Central memory CD8-positive, alpha-beta T cell (primary cell): Measurements from ENCODE around the gene AGXT.

Source experiments
- ATAC-seq: fragments of 150-1000 bp; cut with Tn5 transposase; replicated peaks from 2 replicates; pipeline ENCODE4 v1.10.0; 2022; ENCODE audit warnings: mild to moderate bottlenecking, moderate FRiP score, moderate number of reproducible peaks; ENCODE audit not compliant: poor library complexity, severe bottlenecking; ENCODE audit errors: extremely low read depth
- DNase-seq, 2 donors: peaks; one replicate each; pipeline ENCODE4 v3.0.0; 2021; ENCODE audit warnings: low spot score in 2 of 2
- H3K27ac Mint-ChIP-seq: one replicate; pipeline ENCODE4 v1.8.0; 2022; ENCODE audit warnings: low read depth, mild to moderate bottlenecking, moderate library complexity, mixed read lengths
- H3K27me3 Mint-ChIP-seq: one replicate; pipeline ENCODE4 v1.8.0; 2022; ENCODE audit warnings: mixed read lengths
- H3K36me3 Mint-ChIP-seq: one replicate; pipeline ENCODE4 v1.8.0; 2022; ENCODE audit warnings: mild to moderate bottlenecking, moderate library complexity, mixed read lengths; ENCODE audit not compliant: insufficient read depth
- H3K4me1 Mint-ChIP-seq: one replicate; pipeline ENCODE4 v1.8.0; 2022; ENCODE audit warnings: mixed read lengths
- H3K4me3 Mint-ChIP-seq: one replicate; pipeline ENCODE4 v1.8.0; 2022; ENCODE audit warnings: mild to moderate bottlenecking, moderate library complexity, mixed read lengths
- H3K9me3 Mint-ChIP-seq: one replicate; pipeline ENCODE4 v1.8.0; 2022; ENCODE audit warnings: mixed read lengths

Gene AGXT

DNA sequence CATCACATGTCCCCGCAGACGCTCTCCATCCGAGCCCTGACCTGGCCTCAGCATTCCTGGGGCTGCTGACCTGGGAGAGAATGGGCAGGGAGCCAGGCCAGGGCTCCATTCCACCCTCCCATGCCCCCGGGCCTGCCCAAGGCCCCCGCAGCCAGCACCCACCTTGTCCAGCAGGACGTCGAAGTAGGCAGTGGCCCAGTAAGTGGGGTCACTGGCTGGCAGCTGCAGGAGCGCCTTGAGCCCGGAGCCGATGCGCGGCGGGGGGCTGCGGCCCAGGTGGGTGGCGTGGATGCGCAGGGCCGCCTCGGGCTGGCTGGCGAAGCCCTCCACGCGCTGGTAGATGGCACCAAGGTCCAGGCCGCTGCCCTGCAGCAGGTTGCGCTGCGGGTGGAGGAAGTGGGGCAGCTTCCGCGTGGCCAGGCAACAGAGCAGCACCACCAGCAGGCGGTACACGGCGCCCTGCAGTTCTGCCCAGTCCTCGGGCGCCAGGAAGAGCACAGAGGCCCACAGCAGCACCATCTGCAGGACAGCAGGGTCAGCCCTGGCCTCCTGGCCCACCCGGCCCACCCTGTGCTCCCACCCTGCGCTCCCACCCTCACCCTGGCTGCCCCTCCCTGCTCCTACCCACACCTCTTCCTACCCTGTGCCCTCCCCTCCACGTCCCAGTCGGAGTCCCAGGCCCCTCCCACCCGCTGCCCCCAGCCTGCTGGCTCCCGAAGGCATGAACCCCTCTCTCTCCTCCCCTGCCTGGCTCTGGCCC lies 19.7 kb downstream of the AGXT start:
- Mint-ChIP-seq H3K4me1 (no peaks in the 10 kb centered on the region), H3K4me3 (no peak overlapping the region), H3K9me3 (no peaks in the 10 kb centered on the region), H3K27ac (no peak overlapping the region), H3K36me3 (no peaks in the 10 kb centered on the region), H3K27me3 (no peaks in the 10 kb centered on the region)
- ATAC-seq: no peak
- DNase-seq: no peak

DNA sequence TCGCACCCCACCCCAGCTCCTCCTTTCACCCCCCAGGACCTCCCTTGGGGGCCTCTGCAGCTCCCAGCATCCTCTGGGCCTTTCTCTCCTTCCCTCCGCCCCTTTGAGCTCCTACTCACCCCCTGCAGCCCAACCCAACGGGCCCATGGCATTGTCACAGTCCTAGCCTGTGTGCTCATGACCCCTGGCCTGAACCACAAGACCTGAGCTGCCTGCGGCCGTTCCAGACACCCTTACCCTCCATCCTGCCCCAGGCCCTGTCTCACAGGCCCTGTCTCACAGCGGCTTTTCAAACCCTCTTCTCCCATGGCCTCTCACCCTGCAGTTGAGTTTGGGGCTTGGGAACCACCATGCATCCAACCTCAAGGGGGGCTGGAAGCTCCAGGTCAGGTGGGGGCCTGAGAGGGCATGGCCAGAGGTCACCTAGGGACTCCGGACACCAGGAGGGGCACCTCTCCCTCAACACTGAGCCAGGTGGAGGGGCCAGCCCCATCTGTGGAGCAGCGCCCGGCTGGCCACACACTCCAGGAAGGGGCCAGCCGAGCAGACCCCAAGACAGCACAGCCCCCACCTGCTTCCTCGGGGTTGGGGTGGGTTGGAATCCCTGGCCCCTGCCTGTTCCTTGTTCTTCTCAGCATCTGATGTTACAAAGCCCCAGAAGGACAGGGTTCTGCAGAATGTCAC lies 20.4 kb downstream of the AGXT start:
- Mint-ChIP-seq H3K27ac (no peak overlapping the region), H3K27me3 (no peaks in the 10 kb centered on the region), H3K4me1 (no peaks in the 10 kb centered on the region), H3K9me3 (no peaks in the 10 kb centered on the region), H3K36me3 (no peaks in the 10 kb centered on the region), H3K4me3 (no peak overlapping the region)
- ATAC-seq (no peak), DNase-seq (no peak)

DNA sequence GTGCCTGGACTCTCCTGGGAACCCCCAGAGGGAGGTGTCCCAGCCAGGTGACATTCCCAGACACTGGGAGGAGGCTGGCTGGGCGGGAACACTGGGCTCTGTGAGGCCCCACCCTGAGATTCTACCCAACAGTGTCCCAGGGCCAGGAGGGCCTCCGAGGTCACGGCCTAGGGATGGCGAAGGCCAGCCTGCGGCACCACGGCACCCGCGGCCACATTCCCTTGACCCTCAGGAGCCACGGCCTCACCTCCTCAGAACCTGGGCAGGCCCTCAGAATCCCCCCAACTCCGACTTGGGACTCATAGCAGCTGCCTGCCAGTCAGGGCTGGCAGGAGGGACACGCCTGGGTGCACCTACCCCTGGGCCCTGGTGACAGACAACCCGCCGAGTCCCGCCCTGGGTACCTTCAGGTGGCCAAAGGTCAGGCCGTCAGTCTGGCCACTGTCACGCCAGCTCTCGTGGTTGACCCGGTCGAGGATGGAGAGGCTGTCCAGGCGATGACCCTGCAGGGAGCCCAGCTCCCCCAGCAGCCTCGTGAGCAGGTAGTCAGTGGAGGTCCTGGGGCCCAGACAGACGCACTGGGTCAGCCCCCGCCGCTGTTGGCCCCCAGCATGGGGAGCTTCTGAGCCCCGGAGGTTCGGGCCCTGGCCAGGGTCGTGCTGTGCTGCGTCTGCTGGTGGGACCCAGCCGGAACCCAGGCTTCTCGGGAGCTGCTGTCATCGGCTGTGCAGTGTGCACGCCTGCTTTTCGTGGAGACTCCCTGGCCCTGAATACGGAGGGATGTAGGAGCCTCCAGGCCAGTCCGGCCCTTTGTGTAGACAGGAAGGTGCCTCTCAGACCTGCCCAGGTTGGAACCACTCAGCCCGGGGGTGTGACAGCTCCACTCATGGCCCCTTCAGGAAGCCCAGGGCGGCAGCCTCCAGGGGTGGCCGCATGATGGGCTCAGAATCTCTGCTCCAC lies 21.3 kb downstream of the AGXT start:
- Mint-ChIP-seq H3K4me3 (no peak overlapping the region), H3K9me3 (no peaks in the 10 kb centered on the region), H3K36me3 (no peaks in the 10 kb centered on the region), H3K27ac (no peak overlapping the region), H3K27me3 (no peaks in the 10 kb centered on the region), H3K4me1 (no peaks in the 10 kb centered on the region)
- no peak for DNase-seq
- ATAC-seq: no peak

DNA sequence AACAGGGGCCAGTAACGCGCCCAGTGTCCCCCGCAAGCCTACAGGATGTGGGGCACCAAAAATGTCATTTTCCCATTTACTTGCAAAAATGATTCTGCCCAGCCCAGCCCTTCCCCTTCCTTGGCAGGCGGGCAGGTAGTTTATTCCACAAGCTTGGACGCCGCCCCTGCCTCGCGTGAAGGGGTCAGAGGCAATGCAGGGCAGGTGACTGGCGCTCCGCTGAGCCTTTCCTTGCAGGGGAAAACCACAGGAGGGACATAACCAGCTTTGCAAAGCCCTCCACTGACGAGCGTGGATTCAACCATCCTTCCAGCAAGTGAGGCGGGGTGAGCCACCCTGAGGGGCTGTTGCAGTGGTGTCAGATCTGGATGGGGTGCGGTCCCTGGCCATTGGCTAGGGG lies 22.1 kb downstream of the AGXT start:
- H3K27ac Mint-ChIP-seq: no peak overlapping the region
- no peaks in the 10 kb centered on the region for H3K4me1 Mint-ChIP-seq
- no peaks in the 10 kb centered on the region for H3K27me3 Mint-ChIP-seq
- no peaks in the 10 kb centered on the region for H3K36me3 Mint-ChIP-seq
- H3K4me3 Mint-ChIP-seq: no peak overlapping the region
- ATAC-seq (no peak), DNase-seq (no peak)
- H3K9me3 Mint-ChIP-seq: no peaks in the 10 kb centered on the region

DNA sequence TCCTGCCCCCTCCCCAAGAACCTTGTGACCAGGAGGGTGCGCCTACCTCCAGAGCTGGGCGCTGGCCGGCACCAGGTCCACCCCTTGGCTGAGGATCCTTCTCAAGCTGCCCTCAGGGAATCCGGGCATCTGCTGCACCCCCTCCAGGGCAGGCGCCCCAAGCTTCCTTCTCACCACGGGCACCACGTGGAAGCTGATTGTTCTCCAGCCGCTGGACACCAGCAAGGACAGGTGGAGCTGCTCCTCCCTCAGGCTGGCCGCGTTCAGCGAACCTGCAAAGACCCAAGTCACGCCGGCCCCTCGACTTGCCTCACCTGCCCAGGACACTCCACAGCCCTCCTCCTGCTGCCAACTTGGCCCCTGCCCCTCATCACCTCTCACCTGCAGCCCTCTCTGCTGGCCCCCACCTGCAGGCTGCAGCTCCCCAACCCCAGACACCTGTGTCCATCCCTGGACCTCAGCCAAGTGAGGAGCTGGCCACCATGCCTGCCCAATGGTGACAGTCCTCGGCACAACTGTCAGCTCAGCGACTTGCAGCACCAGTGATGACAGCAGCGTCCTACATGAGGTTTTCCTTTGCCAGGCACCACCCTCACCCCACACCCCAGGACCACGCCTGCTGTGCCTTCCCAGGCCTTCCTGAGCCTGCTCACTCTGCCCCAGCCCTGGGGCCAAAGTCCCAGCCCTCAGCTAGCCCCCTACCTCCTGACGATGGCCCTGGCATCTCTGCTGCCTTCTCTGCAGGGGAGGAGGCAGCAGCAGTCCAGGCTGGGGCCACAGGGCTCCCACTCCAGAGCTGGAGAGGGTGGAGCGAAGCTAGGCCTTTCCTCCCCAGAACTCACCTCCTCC lies 23.1 kb downstream of the AGXT start:
- Mint-ChIP-seq H3K4me3 (no peak overlapping the region), H3K27me3 (no peaks in the 10 kb centered on the region), H3K36me3 (no peaks in the 10 kb centered on the region), H3K4me1 (no peaks in the 10 kb centered on the region), H3K9me3 (no peaks in the 10 kb centered on the region), H3K27ac (no peak overlapping the region)
- ATAC-seq (no peak), DNase-seq (no peak)

DNA sequence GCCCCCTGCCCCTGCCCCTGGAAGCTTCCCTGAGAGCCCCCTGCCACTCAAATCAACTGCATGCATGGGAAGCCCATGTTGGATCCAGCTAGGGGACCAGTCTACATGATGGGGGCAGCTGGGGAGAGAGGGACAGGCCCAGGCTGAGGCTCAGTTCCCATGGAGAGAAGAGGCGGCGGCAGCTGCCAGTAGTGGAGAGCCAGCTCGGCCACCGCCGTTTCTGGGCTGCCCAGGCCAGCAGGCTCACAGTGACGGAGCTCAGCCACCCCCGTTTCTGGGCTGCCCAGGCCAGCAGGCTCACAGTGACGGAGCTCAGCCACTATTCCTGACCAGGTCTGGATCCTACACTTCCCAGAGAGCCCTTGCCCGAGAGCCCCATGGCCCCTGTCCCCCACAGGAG lies 23.7 kb downstream of the AGXT start:
- H3K27ac Mint-ChIP-seq: no peak overlapping the region
- ATAC-seq (no peak), DNase-seq (no peak)
- H3K4me1 Mint-ChIP-seq: no peaks in the 10 kb centered on the region
- H3K9me3 Mint-ChIP-seq: no peaks in the 10 kb centered on the region
- H3K27me3 Mint-ChIP-seq: peaks cover 5% of the 10 kb centered on the region
- no peak overlapping the region for H3K4me3 Mint-ChIP-seq
- no peaks in the 10 kb centered on the region for H3K36me3 Mint-ChIP-seq

DNA sequence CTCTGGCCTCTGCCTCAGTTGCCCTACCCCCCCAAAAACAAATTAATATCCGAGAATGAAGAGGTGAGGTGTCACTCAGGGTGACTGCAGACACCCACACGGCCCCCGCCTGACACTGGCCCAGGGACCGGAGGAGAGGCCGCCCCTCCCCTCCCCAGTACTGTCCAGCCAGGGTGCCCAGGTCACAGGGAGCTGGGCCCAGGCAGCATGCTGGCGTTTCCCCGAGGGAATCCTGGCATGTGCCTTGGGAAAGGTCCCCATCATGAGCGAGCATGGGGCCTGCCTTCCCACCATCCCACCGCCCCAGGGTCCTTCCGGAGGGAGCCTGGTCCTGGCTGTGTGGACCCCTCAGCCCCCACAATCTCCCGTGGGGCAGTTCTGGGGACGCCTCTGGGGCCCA lies 24.3 kb downstream of the AGXT start:
- H3K27ac Mint-ChIP-seq: no peak overlapping the region
- no peaks in the 10 kb centered on the region for H3K36me3 Mint-ChIP-seq
- ATAC-seq: no peak

DNA sequence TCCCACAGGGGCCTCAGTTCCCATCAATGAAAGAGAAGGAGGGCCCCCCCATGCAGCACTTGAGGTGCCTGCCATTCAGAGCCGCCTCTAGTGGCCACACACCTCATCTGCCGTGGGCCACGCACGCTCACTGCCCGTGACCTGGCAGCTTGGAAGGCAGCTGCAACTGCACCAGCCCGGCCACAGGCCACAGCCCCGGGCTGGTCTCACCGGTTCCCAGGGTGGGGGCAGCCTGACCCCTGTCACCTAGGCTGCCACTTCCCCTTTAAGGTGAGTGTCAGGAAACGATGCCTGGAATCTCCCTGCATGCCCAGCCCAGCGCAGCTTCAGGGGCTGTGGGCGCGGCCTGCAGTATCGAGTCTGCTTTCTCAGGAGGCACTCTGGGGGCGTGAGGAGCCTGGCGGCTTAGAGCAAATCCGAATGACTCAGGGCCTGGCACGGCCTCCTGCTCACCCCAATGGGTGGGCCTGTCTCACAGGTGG lies 24.8 kb downstream of the AGXT start:
- H3K4me3 Mint-ChIP-seq: no peak overlapping the region
- H3K27me3 Mint-ChIP-seq: peaks cover 15% of the 10 kb centered on the region
- DNase-seq: no peak
- H3K27ac Mint-ChIP-seq: no peak overlapping the region
- ATAC-seq: no peak
- H3K9me3 Mint-ChIP-seq: no peaks in the 10 kb centered on the region
- no peaks in the 10 kb centered on the region for H3K36me3 Mint-ChIP-seq
- no peaks in the 10 kb centered on the region for H3K4me1 Mint-ChIP-seq

More for the DNA sequence above, 24.3 kb downstream of the AGXT start:
- peaks cover 10% of the 10 kb centered on the region for H3K27me3 Mint-ChIP-seq
- no peak for DNase-seq
- H3K9me3 Mint-ChIP-seq: no peaks in the 10 kb centered on the region
- no peaks in the 10 kb centered on the region for H3K4me1 Mint-ChIP-seq
- H3K4me3 Mint-ChIP-seq: no peak overlapping the region

DNA sequence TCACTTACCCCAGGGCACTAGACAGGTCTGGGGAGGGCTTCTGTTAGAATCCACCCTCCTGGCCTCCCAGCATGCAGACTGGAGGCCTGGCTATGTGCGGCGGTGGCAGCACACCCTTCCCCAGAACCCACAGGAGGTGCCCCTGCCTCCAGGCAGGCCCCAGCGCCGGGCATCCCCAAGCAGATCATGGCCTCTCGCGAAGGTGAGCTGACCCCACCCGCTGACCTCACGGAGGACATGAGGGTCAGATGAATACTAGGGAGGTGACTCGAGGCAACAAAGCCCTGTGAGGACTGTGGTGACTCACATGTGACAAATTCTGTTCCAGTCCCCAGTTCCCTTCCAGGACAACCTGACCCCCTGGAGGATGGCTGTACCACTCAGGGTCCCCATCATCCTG lies 25.4 kb downstream of the AGXT start:
- no peak for DNase-seq
- Mint-ChIP-seq H3K36me3 (no peaks in the 10 kb centered on the region), H3K4me1 (no peaks in the 10 kb centered on the region), H3K4me3 (no peak overlapping the region), H3K27ac (no peak overlapping the region), H3K9me3 (no peaks in the 10 kb centered on the region), H3K27me3 (peaks cover 21% of the 10 kb centered on the region)
- ATAC-seq: no peak

DNA sequence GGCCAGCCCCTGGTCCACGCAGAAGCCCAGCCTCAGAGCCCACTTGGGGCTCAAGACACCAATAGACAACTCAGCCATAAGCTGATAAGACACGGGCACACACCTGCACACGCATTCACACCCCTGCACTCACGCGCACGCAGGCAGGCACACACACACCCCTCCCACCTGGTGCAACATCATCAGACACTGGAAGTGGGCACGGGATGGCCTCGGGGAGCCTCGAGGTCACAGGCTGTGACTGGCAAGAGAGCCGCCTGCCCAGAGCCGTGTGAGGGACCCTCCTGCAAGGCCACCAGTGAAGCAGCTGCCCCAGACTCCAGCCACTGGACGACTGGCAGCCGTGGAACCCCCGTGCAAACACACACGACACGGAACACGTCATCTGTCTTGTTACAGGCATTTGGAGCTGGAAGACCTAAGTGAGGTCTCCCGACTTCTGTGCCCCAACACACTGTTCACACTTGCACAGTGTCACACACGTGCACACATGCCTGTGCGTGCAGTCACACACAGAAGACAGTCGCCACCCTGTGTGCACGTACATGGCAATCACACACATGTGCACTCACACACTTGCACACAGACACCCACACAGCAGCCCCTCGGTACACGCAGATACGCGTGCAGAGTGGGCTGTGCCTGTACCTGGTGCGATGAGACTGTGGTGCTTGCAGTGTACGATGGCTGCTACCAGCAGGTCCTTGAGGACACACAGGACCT lies 26.4 kb downstream of the AGXT start:
- H3K27me3 Mint-ChIP-seq: peaks cover 26% of the 10 kb centered on the region
- DNase-seq (no peak), ATAC-seq (no peak)
- H3K36me3 Mint-ChIP-seq: no peaks in the 10 kb centered on the region
- H3K4me1 Mint-ChIP-seq: no peaks in the 10 kb centered on the region
- no peaks in the 10 kb centered on the region for H3K9me3 Mint-ChIP-seq
- H3K4me3 Mint-ChIP-seq: no peak overlapping the region
- no peak overlapping the region for H3K27ac Mint-ChIP-seq

DNA sequence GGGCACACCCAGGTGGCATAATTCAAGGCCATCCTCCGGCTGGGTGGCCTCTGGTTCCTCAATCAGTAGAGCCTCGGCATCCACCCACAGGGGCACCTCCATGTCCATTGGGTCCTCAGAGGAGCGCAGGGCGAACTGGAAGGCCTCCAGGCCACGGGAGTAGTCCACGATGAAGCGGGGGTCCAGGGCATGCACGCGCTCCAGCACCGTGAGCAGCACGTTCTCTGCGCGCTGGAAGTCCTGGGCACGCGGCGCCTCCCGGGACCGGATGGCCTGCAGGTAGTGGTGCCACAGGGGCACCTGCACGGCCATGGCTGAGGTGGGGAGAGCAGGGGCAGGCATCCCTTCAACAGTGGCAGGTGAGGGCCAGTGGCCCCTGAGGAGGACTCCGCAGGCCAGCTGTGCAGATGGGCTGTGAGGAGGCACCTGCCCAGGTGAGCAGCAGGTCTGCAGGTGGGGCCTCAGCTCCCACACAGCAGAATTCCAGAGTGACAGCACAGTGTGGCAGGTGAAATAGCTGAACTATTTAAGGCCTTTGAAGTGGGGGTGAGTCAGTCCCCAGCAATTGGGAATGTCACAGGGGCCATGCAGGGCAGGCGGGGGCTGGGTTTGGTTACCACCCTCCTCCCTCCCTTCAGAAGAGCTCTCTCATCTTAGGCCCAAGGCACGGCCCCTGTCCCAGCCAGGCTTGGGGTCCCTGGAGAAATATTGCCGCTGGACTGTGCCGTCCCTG lies 27.2 kb downstream of the AGXT start, which contains the start of gene MAB21L4:
TSS of gene MAB21L4 (minus strand) at position 501 of the 733 bp plus-strand sequence. CDS start at position 342, 159 bp downstream.
- Mint-ChIP-seq H3K9me3 (no peaks in the 10 kb centered on the region), H3K27me3 (peaks cover 28% of the 10 kb centered on the region), H3K27ac (no peak within 1 kb of the TSS), H3K4me1 (no peaks in the 10 kb centered on the region), H3K36me3 (no peaks in the 10 kb centered on the region), H3K4me3 (no peak within 1 kb of the TSS)
- DNase-seq: no peak
- ATAC-seq: no peak
